ENCODE results near the gene SUSD4. TPM values are rescaled to one million over a fixed set of nuclear protein-coding genes. Genes with fewer than 3 reads are reported as not detected.

The SUSD4 gene
- total and polyA plus RNA-seq, 2 of the 4 experiments (the other 2 are of a cell fraction) = 1.8 to 2.7 TPM

GRCh38 chr1:223209293-223209898, 154.6 kb downstream of the SUSD4 start:
- Histone ChIP-seq H2AK5ac (ENCODE audit: low read depth, low read length) (no peak overlapping the region), H3K9ac (ENCODE audit: low read depth, low read length) (no peak overlapping the region), H3K36me3 (ENCODE audit: control insufficient read depth, insufficient read depth, low read length) (no peaks in the 10 kb centered on the region), H2BK20ac (ENCODE audit: low read depth, low read length) (no peak overlapping the region), H3K23ac (ENCODE audit: low read depth, low read length) (no peak overlapping the region), H3K4me3 (ENCODE audit: insufficient read depth, low read depth, low read length) (no peak overlapping the region), H3K4ac (ENCODE audit: low read depth, low read length) (no peak overlapping the region), H2AFZ (replicated peaks; ENCODE audit: low read length, poor library complexity) (no peak overlapping the region), H3K27ac (ENCODE audit: insufficient read depth, low read length) (no peak overlapping the region), H2BK5ac (ENCODE audit: low read depth, low read length, poor library complexity, severe bottlenecking) (no peak overlapping the region), H3K9me1 (ENCODE audit: insufficient read depth, low read length) (no peaks in the 10 kb centered on the region), H2BK15ac (ENCODE audit: low read depth, low read length) (no peak overlapping the region), H2AK9ac (replicated peaks; ENCODE audit: low read depth, low read length, poor library complexity) (no peak overlapping the region), H4K20me1 (ENCODE audit: insufficient read depth, low read length) (no peaks in the 10 kb centered on the region), H3K27me3 (ENCODE audit: control insufficient read depth, insufficient read depth, low read length) (peaks cover 7% of the 10 kb centered on the region), H4K5ac (ENCODE audit: low read depth, low read length) (no peak overlapping the region), H3K9me3 (ENCODE audit: control insufficient read depth, insufficient read depth, low read length) (no peaks in the 10 kb centered on the region), H3K4me2 (ENCODE audit: low read depth, low read length) (no peak overlapping the region), H3K56ac (ENCODE audit: extremely low read depth, insufficient read depth, low read length) (no peak overlapping the region), H3K79me1 (ENCODE audit: low read depth in 1 of 2, low read length in 2 of 2) (no peaks in the 10 kb centered on the region), H3K14ac (replicated peaks; ENCODE audit: low read depth, low read length) (no peak overlapping the region), H4K8ac (ENCODE audit: low read depth in 2 of 2, low read length in 2 of 2) (no peak overlapping the region), H3K18ac (ENCODE audit: low read depth, low read length) (no peak overlapping the region), H4K91ac (ENCODE audit: insufficient read depth, low read depth, low read length) (no peak overlapping the region), H3K4me1 (ENCODE audit: control insufficient read depth, insufficient read depth, low read length) (no peaks in the 10 kb centered on the region), H2BK120ac (ENCODE audit: low read depth, low read length) (no peak overlapping the region)
- no TSS peak for BruUV-seq (replicated peaks)
- DNase-seq (no peak), ATAC-seq (ENCODE audit: low read depth) (no peak)
- intact Hi-C loops (cut with micrococcal nuclease) (no loop called here), in situ Hi-C loops (cut with MboI; ENCODE audit: low sequenced_read_pairs) (no loop called here), dilution Hi-C loops (cut with HindIII; ENCODE audit: low sequenced_read_pairs, unreplicated experiment) (no loop called here)
- ChIA-PET POLR2A (ENCODE audit: unreplicated experiment) (no interaction called here), CTCF (no interaction called here)
- no peak for TF ChIP-seq CHD1 (IDR thresholded peaks at IDR 0.05; ENCODE audit: low read depth, low read length)
- TF ChIP-seq SMC3 (IDR thresholded peaks at IDR 0.05; ENCODE audit: low read depth, low read length) = no peak
- TF ChIP-seq RAD21 (IDR thresholded peaks at IDR 0.05; ENCODE audit: low read length) = no peak
- TF ChIP-seq NFE2L2 (IDR thresholded peaks at IDR 0.05; ENCODE audit: low read depth, low read length) = no peak
- no peak for TF ChIP-seq RFX5 (IDR thresholded peaks at IDR 0.05; ENCODE audit: low read depth, low read length)
- no peak for TF ChIP-seq CTCF (conservative IDR thresholded peaks at IDR 0.05; ENCODE audit: low read depth, low read length)
- TF ChIP-seq CEBPB (IDR thresholded peaks at IDR 0.05; ENCODE audit: low read depth, low read length) = no peak
- TF ChIP-seq USF2 (IDR thresholded peaks at IDR 0.05; ENCODE audit: low read depth, low read length) = no peak
- no peak for TF ChIP-seq FOS (IDR thresholded peaks at IDR 0.05; ENCODE audit: low read depth, low read length)
- TF ChIP-seq MAFK (IDR thresholded peaks at IDR 0.05; ENCODE audit: low read depth, low read length) = no peak
- no CpG with 5 or more reads among the region's 7 CpGs for WGBS, 2 experiments (ENCODE audit: extremely low coverage in 2 of 2, insufficient read length in 1 of 2)
